ENCODE data around the gene CDC20B. TPM values are rescaled to one million over a fixed set of nuclear protein-coding genes. Genes with fewer than 3 reads are reported as not detected.

CDC20B gene
- total and polyA plus RNA-seq, 4 donors = 0.28 TPM; not detected in 3

DNA sequence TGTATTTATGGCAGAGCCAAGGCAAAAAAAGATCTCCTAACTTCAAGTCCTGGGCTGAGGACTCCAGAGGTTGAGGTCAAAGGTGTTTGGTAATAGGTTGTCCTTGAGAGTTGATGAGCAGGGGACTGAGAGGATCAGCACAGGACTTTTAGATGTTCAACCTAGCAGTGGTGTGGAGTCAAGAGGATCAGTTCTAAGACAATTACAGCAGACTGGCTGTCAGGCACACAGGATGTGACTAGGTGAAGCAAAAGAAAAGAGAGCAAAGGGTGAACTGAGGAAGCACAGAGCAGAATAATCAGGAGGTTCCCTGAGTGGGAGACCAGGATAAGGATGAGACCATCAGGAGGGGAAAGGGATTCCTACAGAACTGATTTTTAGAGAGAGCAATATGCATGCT, 59.6 kb downstream of the CDC20B start:
- TF ChIP-seq JUND (IDR thresholded peaks at IDR 0.05) (no peak), FOXA1 (IDR thresholded peaks at IDR 0.05) (no peak), HNF4G (IDR thresholded peaks at IDR 0.05) (no peak), EGR1 (IDR thresholded peaks at IDR 0.05; ENCODE audit: low read depth in 2 of 2) (no peak), ATF3 (IDR thresholded peaks at IDR 0.05) (no peak), MAX (IDR thresholded peaks at IDR 0.05) (no peak), HNF4A (conservative IDR thresholded peaks at IDR 0.05) (no peak), RXRA (IDR thresholded peaks at IDR 0.05) (no peak), FOXA2 (IDR thresholded peaks at IDR 0.05) (no peak), TAF1 (conservative IDR thresholded peaks at IDR 0.05) (no peak), NR2F2 (IDR thresholded peaks at IDR 0.05) (no peak), GABPA (IDR thresholded peaks at IDR 0.05 in 1 of 2, conservative IDR thresholded peaks at IDR 0.05 in 1 of 2) (no peak), SP1 (IDR thresholded peaks at IDR 0.05) (no peak), YY1 (IDR thresholded peaks at IDR 0.05) (no peak)
- TF ChIP-seq, protein P1, sequence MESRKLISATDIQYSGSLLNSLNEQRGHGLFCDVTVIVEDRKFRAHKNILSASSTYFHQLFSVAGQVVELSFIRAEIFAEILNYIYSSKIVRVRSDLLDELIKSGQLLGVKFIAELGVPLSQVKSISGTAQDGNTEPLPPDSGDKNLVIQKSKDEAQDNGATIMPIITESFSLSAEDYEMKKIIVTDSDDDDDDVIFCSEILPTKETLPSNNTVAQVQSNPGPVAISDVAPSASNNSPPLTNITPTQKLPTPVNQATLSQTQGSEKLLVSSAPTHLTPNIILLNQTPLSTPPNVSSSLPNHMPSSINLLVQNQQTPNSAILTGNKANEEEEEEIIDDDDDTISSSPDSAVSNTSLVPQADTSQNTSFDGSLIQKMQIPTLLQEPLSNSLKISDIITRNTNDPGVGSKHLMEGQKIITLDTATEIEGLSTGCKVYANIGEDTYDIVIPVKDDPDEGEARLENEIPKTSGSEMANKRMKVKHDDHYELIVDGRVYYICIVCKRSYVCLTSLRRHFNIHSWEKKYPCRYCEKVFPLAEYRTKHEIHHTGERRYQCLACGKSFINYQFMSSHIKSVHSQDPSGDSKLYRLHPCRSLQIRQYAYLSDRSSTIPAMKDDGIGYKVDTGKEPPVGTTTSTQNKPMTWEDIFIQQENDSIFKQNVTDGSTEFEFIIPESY (IDR thresholded peaks at IDR 0.05) = no peak
- TF ChIP-seq, protein P2, sequence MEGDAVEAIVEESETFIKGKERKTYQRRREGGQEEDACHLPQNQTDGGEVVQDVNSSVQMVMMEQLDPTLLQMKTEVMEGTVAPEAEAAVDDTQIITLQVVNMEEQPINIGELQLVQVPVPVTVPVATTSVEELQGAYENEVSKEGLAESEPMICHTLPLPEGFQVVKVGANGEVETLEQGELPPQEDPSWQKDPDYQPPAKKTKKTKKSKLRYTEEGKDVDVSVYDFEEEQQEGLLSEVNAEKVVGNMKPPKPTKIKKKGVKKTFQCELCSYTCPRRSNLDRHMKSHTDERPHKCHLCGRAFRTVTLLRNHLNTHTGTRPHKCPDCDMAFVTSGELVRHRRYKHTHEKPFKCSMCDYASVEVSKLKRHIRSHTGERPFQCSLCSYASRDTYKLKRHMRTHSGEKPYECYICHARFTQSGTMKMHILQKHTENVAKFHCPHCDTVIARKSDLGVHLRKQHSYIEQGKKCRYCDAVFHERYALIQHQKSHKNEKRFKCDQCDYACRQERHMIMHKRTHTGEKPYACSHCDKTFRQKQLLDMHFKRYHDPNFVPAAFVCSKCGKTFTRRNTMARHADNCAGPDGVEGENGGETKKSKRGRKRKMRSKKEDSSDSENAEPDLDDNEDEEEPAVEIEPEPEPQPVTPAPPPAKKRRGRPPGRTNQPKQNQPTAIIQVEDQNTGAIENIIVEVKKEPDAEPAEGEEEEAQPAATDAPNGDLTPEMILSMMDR (IDR thresholded peaks at IDR 0.05; ENCODE audit: low read depth, low read length, missing input control) = no peak
- TF ChIP-seq, protein P3, sequence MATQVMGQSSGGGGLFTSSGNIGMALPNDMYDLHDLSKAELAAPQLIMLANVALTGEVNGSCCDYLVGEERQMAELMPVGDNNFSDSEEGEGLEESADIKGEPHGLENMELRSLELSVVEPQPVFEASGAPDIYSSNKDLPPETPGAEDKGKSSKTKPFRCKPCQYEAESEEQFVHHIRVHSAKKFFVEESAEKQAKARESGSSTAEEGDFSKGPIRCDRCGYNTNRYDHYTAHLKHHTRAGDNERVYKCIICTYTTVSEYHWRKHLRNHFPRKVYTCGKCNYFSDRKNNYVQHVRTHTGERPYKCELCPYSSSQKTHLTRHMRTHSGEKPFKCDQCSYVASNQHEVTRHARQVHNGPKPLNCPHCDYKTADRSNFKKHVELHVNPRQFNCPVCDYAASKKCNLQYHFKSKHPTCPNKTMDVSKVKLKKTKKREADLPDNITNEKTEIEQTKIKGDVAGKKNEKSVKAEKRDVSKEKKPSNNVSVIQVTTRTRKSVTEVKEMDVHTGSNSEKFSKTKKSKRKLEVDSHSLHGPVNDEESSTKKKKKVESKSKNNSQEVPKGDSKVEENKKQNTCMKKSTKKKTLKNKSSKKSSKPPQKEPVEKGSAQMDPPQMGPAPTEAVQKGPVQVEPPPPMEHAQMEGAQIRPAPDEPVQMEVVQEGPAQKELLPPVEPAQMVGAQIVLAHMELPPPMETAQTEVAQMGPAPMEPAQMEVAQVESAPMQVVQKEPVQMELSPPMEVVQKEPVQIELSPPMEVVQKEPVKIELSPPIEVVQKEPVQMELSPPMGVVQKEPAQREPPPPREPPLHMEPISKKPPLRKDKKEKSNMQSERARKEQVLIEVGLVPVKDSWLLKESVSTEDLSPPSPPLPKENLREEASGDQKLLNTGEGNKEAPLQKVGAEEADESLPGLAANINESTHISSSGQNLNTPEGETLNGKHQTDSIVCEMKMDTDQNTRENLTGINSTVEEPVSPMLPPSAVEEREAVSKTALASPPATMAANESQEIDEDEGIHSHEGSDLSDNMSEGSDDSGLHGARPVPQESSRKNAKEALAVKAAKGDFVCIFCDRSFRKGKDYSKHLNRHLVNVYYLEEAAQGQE (IDR thresholded peaks at IDR 0.05) = no peak
- H3K27me3 ChIP-seq (ENCODE audit: control insufficient read depth in 4 of 4, insufficient read depth in 4 of 4, low read length in 3 of 4) = no peaks in the 10 kb centered on the region
- H3K9ac ChIP-seq (ENCODE audit: low read depth in 1 of 2, low read length in 2 of 2) = no peak overlapping the region
- no peaks in the 10 kb centered on the region for H3K9me3 ChIP-seq (ENCODE audit: control insufficient read depth in 4 of 4, low read length in 3 of 4)
- no peak overlapping the region for H3K4me3 ChIP-seq (ENCODE audit: low read depth in 1 of 3, low read length in 3 of 3)
- H3K36me3 ChIP-seq (ENCODE audit: control insufficient read depth in 4 of 4, insufficient read depth in 3 of 4, low read depth in 1 of 4, low read length in 3 of 4) = no peaks in the 10 kb centered on the region
- no peaks in the 10 kb centered on the region for H3K4me1 ChIP-seq (ENCODE audit: control insufficient read depth in 4 of 4, insufficient read depth in 4 of 4, low read length in 3 of 4)
- no peak overlapping the region for H3K27ac ChIP-seq (ENCODE audit: low read depth in 1 of 2, low read length in 2 of 2)
- no peak for DNase-seq (ENCODE audit: low spot score)

GRCh38 chr5:55110217-55110616, 62.8 kb downstream of the CDC20B start:
- Histone ChIP-seq H3K27me3 (ENCODE audit: control insufficient read depth in 4 of 4, insufficient read depth in 4 of 4, low read length in 3 of 4) (no peaks in the 10 kb centered on the region), H3K36me3 (ENCODE audit: control insufficient read depth in 4 of 4, insufficient read depth in 3 of 4, low read depth in 1 of 4, low read length in 3 of 4) (no peaks in the 10 kb centered on the region), H3K9ac (ENCODE audit: low read depth in 1 of 2, low read length in 2 of 2) (no peak overlapping the region), H3K4me3 (ENCODE audit: low read depth in 1 of 3, low read length in 3 of 3) (no peak overlapping the region), H3K27ac (ENCODE audit: low read depth in 1 of 2, low read length in 2 of 2) (no peak overlapping the region), H3K4me1 (ENCODE audit: control insufficient read depth in 4 of 4, insufficient read depth in 4 of 4, low read length in 3 of 4) (no peaks in the 10 kb centered on the region), H3K9me3 (ENCODE audit: control insufficient read depth in 4 of 4, low read length in 3 of 4) (no peaks in the 10 kb centered on the region)
- 91% methylated on average over 2 of the region's 2 CpGs for WGBS
- no peak for DNase-seq (ENCODE audit: low spot score)
- TF ChIP-seq RAD21 (IDR thresholded peaks at IDR 0.05) (no peak), EGR1 (IDR thresholded peaks at IDR 0.05; ENCODE audit: low read depth in 2 of 2) (no peak)
- TF ChIP-seq, protein P3 (IDR thresholded peaks at IDR 0.05) = no peak

Measured in liver (tissue), 9 donors.